Measurements from ENCODE around the gene ANTXR1.

Gene ANTXR1

DNA sequence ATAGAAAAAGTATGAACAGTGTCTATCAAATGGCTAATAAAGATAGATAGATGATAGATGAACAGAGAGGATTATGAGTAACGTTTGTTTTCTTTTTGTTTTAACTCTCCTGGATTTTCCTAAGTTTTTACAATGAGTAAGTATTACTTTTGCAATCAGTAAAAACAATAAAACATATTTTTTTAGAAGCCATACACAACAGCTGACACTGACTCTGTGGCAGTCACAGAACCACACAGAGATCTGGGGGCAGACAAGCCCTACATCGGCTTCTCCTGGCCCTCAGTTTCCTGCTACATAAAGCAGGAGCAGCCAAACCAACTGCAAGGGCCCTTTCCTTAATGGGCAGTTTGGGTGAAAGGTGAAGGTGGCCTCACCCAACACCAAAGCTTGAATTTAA, 63.6 kb downstream of the ANTXR1 start:
- DNase-seq, result no peak

- no peak for DNase-seq
Measured at GRCh38 chr2:69077252-69077950, 64.4 kb downstream of the ANTXR1 start.

- DNase-seq, result no peak
Measured at GRCh38 chr2:69080071-69080470, 67.1 kb downstream of the ANTXR1 start.

- no peak for DNase-seq
Measured at GRCh38 chr2:69081001-69081580, 68.1 kb downstream of the ANTXR1 start.

DNA sequence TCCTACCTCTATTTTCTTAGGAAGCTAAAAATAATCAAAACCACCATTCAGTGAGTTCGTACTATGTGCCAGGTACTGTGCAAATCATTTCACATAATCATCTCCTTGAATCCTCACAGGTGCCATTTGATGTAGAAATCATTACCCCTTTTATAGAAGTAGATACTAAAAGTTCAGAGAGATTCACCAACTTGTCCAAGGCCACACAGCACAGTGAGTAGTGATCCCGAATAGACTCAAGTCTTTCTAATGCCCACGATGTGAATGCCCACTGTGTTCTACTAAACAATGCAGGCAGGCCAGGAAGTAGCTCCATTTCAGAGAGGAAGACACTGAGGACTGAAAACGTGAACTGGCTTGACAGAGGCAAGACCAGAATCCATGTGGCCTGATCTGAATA, 68.8 kb downstream of the ANTXR1 start:
- DNase-seq, result no peak

DNA sequence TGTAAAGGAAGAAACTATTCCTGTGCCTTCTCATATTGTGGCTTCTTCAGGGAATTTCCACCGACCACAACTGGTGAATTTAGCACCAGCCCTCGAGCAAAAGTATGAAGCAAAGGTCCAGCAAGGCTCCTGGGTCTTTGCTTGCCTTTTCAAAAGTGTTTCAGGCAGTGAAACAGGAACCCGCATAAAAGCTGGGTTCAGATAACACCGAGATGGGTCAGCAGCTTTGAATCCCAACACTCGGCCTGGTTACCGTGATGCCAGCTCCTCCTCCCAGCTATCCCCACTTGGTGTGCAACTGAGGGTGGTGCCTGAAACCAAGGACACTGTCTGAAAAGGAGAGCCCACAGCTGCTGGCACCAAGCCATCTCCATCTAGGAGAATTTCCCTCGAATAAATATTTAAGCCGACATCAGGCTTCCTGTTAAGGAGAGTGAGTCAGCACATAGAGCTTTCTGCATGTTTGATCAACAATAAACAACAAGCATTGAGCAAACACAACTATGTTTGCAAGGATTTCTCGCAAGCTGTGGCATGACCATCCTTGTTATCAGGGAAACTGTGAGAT, 69.5 kb downstream of the ANTXR1 start:
- no peak for DNase-seq

DNA sequence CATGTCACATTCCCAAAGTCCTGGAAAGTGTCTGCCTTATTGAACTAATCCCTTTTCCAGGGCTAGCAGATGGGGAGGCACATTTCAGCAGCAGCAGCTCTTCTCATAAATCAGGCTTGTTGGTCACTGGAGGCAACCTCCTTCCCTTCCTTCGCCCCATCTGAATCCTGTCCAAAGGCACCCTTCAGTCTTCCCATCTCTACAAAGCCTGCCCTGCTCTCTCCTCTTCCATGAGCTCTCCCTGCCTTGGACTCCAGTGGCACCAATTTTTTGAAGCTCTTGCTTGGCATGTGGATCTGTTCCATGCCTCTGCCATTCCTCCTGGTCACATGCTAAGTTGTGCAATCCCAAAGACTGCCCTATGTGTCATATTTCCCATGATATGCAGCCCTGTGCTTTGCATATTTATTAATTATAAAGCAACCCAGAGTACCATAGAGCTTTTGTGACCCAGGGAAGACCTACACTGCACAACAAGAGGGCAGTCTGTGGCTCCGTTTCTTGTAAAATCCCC, 70.3 kb downstream of the ANTXR1 start:
- no peak for DNase-seq

DNA sequence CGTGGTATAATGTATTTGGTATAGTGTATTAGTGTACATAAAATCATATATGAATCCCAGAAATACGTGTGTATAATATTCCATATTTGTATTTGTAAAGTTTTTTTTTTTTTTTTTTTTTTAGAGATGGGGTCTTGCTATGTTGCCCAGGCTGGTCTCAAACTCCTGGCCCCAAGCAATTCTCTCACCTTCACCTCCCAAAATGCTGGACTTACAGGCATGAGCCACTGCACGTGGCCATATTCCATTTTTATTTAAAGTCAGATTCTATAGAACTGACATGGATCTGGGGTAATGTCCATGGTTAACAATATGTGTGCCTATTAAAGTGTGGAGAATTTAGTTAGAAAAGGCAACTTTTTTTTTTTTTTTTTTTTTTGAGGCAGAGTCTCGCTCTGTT, 71.5 kb downstream of the ANTXR1 start:
- DNase-seq, result no peak

- no peak for DNase-seq
Measured at GRCh38 chr2:69086466-69086865, 73.5 kb downstream of the ANTXR1 start.

- DNase-seq, result no peak
Measured at GRCh38 chr2:69087211-69087911, 74.4 kb downstream of the ANTXR1 start.

DNA sequence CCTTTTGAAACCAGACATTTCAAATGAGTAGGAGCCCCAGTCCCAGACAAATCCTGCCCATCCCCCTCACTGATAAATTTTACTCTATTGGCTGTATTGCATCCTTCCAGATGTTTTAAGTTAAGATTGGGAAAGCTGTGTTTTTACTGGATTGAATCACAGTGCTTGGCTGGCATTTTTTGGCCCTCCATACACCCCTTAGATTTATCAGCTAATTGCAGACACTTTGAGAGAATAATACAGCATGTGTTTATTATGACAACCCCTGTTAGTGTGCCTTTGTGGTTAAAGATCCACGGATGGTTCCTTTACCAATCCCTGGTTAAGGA, 74.9 kb downstream of the ANTXR1 start:
- DNase-seq, result no peak

DNA sequence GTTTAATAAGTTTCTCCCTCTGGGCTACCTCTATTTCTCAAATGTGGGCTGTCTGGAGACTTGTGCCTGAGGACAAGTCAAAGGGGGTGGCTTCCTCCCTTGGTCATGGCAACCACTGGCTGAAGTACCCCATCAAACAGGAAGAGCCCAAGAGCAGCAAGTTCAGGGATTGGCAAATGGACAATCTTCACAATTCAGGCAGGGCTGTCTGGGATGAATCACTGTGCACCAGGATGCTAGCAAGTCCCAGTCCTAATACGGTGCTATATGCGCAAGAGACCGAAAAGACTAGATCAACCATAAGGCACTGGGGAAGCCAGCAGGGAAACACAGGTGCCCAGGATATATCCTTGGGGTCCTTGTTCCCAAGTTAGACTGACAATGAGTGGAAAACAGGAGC, 75.5 kb downstream of the ANTXR1 start:
- no peak for DNase-seq

- DNase-seq, result no peak
Measured at GRCh38 chr2:69089266-69089665, 76.3 kb downstream of the ANTXR1 start.

GRCh38 chr2:69089998-69090397, 77.0 kb downstream of the ANTXR1 start:
- DNase-seq, result no peak

GRCh38 chr2:69090820-69091219, 77.8 kb downstream of the ANTXR1 start:
- DNase-seq, result no peak

GRCh38 chr2:69092857-69093256, 79.9 kb downstream of the ANTXR1 start:
- DNase-seq, result no peak

DNA sequence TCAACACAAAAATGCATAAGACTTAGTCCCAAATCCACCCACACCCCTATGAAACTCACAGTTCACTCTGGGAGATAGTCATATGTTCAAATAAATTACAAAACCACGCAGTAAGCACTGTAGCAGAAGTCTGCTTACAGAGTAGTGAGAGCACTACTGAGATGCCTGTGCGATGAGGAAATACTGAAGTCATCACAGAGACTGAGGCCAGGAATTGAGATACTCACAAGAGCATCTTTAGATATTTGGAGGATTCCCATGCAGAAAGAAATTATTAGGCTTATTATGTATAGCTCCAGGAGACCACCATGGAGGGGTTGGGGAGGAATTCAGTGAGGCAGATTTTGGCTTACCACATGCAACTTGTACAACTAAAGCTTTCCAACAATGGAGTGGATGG, 82.3 kb downstream of the ANTXR1 start:
- no peak for DNase-seq

DNA sequence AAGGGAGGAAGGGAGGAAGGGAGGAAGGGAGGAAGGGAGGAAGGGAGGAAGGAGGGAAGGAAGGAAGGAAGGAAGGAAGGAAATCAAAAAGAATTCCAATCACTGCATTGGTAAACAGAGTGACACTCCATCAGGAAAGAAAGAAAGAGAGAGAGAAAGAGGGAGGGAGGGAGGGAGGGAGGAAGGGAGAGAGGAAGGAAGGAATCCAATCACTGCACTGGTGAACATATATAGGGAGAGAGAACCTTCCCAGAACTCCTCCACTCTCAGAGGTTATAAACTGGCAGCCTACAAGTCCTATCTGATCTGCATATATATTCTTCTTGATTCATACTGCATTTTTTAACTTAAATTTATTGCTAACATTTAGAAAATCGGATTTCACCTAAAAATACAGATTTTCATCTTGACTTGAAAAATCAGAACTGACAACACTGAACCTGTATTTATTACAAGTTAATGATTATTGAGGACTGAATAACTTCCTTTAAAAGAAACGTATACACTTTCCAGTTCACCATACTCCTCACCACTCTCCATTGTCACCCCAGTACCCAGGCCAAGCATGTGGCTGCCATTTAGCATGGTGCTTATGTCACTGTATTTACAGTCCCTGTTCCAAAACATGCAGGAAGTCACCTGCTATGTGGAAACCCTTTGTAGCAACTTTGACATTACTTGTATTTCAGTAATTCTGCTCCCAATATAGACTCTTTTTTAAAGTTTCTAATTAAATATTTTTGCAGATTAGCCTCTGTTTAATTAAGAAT, 83.5 kb downstream of the ANTXR1 start:
- no peak for DNase-seq

- no peak for DNase-seq
Measured at GRCh38 chr2:69097148-69097610, 84.2 kb downstream of the ANTXR1 start.

- no peak for DNase-seq
Measured at GRCh38 chr2:69097891-69098655, 85.1 kb downstream of the ANTXR1 start.

GRCh38 chr2:69099541-69099940, 86.6 kb downstream of the ANTXR1 start:
- DNase-seq, result no peak

- DNase-seq, result no peak
Measured at GRCh38 chr2:69100220-69100723, 87.3 kb downstream of the ANTXR1 start.

All from CD4-positive, alpha-beta T cell treated with Interleukin-21 for 1 hour (primary cell).